AG04450 (cell line): ENCODE data around the gene CNTNAP2. TPM values are rescaled to one million over a fixed set of nuclear protein-coding genes. Genes with fewer than 3 reads are reported as not detected.

Experiments used
- CTCF ChIA-PET: fragments of 300-600, 350-600 bp; formaldehyde crosslinking; extraction: SDS; loops from one replicate; lab custom pipeline; 2022; ENCODE audit warnings: antibody characterized with exemption, inconsistent platforms; lab: Charles Lee
- POLR2A ChIA-PET: fragments of 350-600 bp; formaldehyde crosslinking; extraction: SDS; loops from one replicate; lab custom pipeline; 2021; ENCODE audit warnings: antibody characterized with exemption, inconsistent platforms; lab: Yijun Ruan, JAX
- DNase-seq: peaks from one replicate; pipeline ENCODE4 v3.0.0-alpha.2; 2011; ENCODE audit warnings: low read depth, low spot score
- H3K27ac ChIP-seq: one replicate; pipeline ENCODE4 v1.5.1; 2012; ENCODE audit warnings: low read depth, low read length, control low read depth
- H3K27me3 ChIP-seq: one replicate; pipeline ENCODE4 v1.6.0; 2012; ENCODE audit warnings: low read length; ENCODE audit not compliant: control insufficient read depth, insufficient read depth
- H3K4me3 ChIP-seq: 2 replicates; pipeline ENCODE4 v1.5.1; 2011; ENCODE audit warnings: mild to moderate bottlenecking, low read depth, low read length, control low read depth
- H3K9me3 ChIP-seq: 2 replicates; pipeline ENCODE4 v1.5.1; 2012; ENCODE audit warnings: low read length; ENCODE audit not compliant: control insufficient read depth, insufficient read depth
- CTCF ChIP-seq: IDR thresholded peaks from 2 replicates; pipeline ENCODE4 v1.5.1; 2011; ENCODE audit warnings: low read depth, low read length, control low read depth, inconsistent platforms
- polyA plus RNA-seq: library from polyadenylated mRNA; depleted of rRNA; stranded (reverse); fragments of >200 nt; gene quantifications from 2 replicates; pipeline ENCODE4 v1.2.3, GENCODE V29; 2011

The CNTNAP2 gene
- polyA plus RNA-seq, 1 experiment, result not detected

- ChIA-PET CTCF (no interaction called here), POLR2A (no interaction called here)
- no peak for DNase-seq
Observed at GRCh38 chr7:146345251-146345650, 228.7 kb downstream of the CNTNAP2 start.

DNA sequence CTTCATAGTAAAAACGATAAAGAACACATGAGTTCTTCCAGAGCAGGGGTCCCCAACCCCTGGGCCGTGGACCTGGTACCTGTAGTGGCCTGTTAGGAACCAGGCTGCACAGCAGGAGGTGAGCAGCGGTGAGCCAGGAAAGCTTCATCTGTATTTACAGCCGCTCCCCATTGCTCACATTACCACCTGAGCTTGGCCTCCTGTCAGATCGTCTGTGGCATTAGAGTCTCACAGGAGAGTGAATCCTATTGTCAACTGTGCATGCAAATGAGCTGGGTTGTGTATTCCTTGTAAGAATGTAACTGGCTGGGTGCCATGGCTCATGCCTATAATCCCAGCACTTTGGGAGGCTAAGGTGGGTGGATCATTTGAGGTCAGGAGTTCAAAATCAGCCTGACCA is 229.5 kb downstream of the CNTNAP2 start:
- CTCF ChIA-PET, result no interaction called here
- no peaks in the 10 kb centered on the region for H3K27me3 ChIP-seq
- TF ChIP-seq CTCF, result no peak
- POLR2A ChIA-PET, result no interaction called here
- no peak overlapping the region for H3K27ac ChIP-seq
- H3K9me3 ChIP-seq, result peaks cover 11% of the 10 kb centered on the region
- H3K4me3 ChIP-seq, result no peak overlapping the region
- no peak for DNase-seq

More at GRCh38 chr7:146345251-146345650, 228.7 kb downstream of the CNTNAP2 start:
- Histone ChIP-seq H3K4me3 (no peak overlapping the region), H3K27me3 (no peaks in the 10 kb centered on the region), H3K9me3 (peaks cover 11% of the 10 kb centered on the region), H3K27ac (no peak overlapping the region)
- no peak for TF ChIP-seq CTCF

GRCh38 chr7:146355216-146355615 is 238.6 kb downstream of the CNTNAP2 start:
- peaks cover 7% of the 10 kb centered on the region for H3K9me3 ChIP-seq
- POLR2A ChIA-PET, result no interaction called here
- no peak for TF ChIP-seq CTCF
- no peak overlapping the region for H3K27ac ChIP-seq
- CTCF ChIA-PET, result no interaction called here
- H3K4me3 ChIP-seq, result no peak overlapping the region
- no peak for DNase-seq
- H3K27me3 ChIP-seq, result no peaks in the 10 kb centered on the region

DNA sequence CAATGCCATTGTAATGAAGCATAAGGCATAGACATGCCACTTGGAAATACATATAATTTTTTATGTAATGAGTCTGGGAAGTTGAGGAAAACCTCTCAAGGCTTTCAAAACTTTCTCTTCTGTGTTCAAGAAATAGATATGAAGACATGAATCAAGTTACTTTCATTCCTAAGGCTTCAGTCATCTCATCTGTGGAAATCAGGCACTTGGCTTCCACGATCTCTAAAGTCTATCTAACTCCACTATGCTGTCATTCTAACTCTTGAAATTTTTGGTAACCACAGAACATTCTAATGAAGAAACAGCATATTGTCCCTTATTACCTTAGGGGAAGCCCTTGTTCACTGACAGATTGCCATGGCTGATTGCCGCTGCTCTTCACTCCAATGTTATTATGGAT is 242.6 kb downstream of the CNTNAP2 start:
- no peaks in the 10 kb centered on the region for H3K27me3 ChIP-seq
- no peak for DNase-seq
- CTCF ChIA-PET, result no interaction called here
- TF ChIP-seq CTCF, result no peak
- peaks cover 9% of the 10 kb centered on the region for H3K9me3 ChIP-seq
- POLR2A ChIA-PET, result no interaction called here
- no peak overlapping the region for H3K27ac ChIP-seq
- no peak overlapping the region for H3K4me3 ChIP-seq

GRCh38 chr7:146366938-146367337 is 250.3 kb downstream of the CNTNAP2 start:
- Histone ChIP-seq H3K4me3 (no peak overlapping the region), H3K27ac (no peak overlapping the region), H3K27me3 (no peaks in the 10 kb centered on the region), H3K9me3 (peaks cover 14% of the 10 kb centered on the region)
- no peak for DNase-seq
- TF ChIP-seq CTCF, result no peak
- ChIA-PET CTCF (no interaction called here), POLR2A (no interaction called here)
